Measurements from ENCODE around the gene EDIL3.

DNA sequence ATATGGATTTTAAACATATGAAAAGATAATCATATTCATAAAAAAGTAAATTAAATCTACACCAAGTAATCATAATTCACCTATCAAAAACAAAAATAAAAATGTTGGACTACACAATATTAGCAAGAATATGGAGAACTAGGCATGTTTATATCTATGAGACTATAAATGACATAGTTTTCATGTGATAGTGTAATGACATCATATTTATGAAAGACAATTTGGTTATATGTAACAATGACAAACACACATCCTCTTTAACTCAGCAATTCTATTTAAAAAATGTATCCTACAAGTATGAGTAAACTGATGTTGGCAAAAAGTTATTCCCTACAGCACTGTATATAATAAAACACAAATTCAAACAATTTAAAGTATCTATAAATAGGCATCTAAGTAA, 312.3 kb downstream of the EDIL3 start:
- no peak for TF ChIP-seq EZH2 (IDR thresholded peaks at IDR 0.05; ENCODE audit: borderline replicate concordance)
- TF ChIP-seq, protein P1, sequence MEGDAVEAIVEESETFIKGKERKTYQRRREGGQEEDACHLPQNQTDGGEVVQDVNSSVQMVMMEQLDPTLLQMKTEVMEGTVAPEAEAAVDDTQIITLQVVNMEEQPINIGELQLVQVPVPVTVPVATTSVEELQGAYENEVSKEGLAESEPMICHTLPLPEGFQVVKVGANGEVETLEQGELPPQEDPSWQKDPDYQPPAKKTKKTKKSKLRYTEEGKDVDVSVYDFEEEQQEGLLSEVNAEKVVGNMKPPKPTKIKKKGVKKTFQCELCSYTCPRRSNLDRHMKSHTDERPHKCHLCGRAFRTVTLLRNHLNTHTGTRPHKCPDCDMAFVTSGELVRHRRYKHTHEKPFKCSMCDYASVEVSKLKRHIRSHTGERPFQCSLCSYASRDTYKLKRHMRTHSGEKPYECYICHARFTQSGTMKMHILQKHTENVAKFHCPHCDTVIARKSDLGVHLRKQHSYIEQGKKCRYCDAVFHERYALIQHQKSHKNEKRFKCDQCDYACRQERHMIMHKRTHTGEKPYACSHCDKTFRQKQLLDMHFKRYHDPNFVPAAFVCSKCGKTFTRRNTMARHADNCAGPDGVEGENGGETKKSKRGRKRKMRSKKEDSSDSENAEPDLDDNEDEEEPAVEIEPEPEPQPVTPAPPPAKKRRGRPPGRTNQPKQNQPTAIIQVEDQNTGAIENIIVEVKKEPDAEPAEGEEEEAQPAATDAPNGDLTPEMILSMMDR (IDR thresholded peaks at IDR 0.05; ENCODE audit: poor library complexity) = no peak

All from hepatocyte (in vitro differentiated cells).